GM12875 (cell line): ENCODE data around the gene CYP4A22.
A peak's percentile ranks its signal among the peaks of the same experiment; 100 is the strongest.
"Not testable (repeated sequence)": the region's sequence is repeated elsewhere in the genome, so short reads cannot be mapped to it uniquely, and the experiment has no call there.

ENCODE experiments used
- H3K4me3 ChIP-seq: one replicate; pipeline ENCODE4 v1.5.1; 2011; ENCODE audit warnings: low read depth, low read length, control low read depth
- TF ChIP-seq, protein P1 (sequence below): IDR thresholded peaks from 2 replicates; pipeline ENCODE4 v1.5.1; 2011; ENCODE audit warnings: low read depth, mild to moderate bottlenecking, control low read depth, inconsistent platforms, low read length, moderate library complexity, borderline replicate concordance; ENCODE audit not compliant: insufficient read depth

The CYP4A22 gene, protein sequence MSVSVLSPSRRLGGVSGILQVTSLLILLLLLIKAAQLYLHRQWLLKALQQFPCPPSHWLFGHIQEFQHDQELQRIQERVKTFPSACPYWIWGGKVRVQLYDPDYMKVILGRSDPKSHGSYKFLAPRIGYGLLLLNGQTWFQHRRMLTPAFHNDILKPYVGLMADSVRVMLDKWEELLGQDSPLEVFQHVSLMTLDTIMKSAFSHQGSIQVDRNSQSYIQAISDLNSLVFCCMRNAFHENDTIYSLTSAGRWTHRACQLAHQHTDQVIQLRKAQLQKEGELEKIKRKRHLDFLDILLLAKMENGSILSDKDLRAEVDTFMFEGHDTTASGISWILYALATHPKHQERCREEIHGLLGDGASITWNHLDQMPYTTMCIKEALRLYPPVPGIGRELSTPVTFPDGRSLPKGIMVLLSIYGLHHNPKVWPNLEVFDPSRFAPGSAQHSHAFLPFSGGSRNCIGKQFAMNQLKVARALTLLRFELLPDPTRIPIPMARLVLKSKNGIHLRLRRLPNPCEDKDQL

DNA sequence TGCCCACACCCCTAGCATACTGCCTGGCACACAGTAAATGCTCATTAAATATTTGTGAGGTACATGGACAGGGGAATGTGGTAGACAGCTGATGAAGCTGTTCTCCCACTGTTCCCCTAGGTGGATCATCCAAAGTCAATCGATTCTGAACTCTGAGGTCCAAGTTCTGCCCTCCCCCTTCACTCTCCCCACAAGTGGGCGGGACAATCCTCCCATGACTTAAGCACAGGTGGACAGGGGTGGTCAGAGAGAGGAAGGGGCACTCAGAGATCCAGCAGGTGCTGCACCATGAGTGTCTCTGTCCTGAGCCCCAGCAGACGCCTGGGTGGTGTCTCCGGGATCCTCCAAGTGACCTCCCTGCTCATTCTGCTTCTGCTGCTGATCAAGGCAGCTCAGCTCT is at the start of gene CYP4A22:
Gene CYP4A22 (plus strand): TSS at position 244 of the 400 bp plus-strand sequence. CDS start 45 bp downstream, at position 289.
- TF ChIP-seq, protein P1, sequence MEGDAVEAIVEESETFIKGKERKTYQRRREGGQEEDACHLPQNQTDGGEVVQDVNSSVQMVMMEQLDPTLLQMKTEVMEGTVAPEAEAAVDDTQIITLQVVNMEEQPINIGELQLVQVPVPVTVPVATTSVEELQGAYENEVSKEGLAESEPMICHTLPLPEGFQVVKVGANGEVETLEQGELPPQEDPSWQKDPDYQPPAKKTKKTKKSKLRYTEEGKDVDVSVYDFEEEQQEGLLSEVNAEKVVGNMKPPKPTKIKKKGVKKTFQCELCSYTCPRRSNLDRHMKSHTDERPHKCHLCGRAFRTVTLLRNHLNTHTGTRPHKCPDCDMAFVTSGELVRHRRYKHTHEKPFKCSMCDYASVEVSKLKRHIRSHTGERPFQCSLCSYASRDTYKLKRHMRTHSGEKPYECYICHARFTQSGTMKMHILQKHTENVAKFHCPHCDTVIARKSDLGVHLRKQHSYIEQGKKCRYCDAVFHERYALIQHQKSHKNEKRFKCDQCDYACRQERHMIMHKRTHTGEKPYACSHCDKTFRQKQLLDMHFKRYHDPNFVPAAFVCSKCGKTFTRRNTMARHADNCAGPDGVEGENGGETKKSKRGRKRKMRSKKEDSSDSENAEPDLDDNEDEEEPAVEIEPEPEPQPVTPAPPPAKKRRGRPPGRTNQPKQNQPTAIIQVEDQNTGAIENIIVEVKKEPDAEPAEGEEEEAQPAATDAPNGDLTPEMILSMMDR, result no peak

DNA sequence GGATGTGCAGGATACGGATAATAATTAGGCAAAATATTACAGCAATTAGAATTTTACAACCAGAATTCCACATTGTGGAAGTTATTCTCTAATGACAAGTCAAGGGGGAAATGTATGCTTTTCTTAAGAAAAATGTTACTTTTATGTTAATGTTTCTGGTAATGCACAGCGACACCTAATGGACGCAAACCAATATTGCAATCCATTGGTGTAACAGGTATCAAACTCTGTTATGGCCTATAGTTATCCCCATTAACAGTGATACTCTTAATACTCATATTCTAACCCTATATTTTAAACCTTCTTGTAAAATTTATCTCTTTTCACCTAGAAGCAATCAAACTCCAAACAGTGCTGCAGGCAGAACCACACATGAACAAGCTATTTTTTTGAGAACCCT is 47.9 kb upstream of the CYP4A22 start:
- TF ChIP-seq, protein P1, result peak; percentile 24; the same call in 1 of the 2 replicates
- not testable (repeated sequence) for H3K4me3 ChIP-seq

More for the DNA sequence above, at the start of gene CYP4A22:
- H3K4me3 ChIP-seq, result no peak within 1 kb of the TSS

DNA sequence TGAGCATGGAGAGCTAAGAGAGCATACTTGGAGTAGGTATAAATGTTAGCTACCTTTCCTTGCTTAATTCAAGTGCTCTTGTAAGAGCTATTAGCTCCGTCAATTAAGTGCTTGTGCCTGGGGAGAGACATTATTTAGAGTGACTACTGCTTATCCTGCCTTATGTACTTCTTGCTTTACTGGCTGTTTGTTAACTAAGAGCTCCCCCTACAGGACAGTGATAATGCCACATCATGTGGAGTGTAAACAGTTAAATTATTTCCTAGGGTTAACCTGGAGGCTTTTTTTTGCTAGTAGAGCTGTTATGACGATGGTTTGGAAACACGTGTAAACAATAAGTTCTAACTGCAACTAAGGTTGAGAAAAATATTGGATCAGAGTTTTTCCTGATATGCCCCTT is 45.8 kb upstream of the CYP4A22 start:
- not testable (repeated sequence) for H3K4me3 ChIP-seq

DNA sequence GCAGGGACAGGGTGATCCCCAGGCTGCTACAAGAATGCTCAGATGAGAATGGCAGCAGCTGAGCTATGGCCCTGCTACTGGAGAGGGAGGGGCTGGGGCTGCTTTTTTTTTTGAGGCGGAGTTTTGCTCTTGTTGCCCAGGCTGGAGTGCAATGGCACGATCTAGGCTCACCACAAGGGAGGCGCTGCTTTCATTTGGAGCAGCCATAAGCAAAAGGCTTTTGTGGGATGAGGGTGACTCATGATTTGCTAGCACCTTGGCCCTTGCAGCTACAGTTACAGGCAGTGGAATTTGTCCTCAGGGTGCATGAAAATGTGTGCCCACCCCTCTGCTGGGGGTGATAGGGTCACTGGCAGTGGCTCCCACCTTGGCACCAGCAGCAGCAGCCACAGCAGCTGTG is 32.4 kb upstream of the CYP4A22 start:
- TF ChIP-seq, protein P1, result no peak
- no peak overlapping the region for H3K4me3 ChIP-seq

DNA sequence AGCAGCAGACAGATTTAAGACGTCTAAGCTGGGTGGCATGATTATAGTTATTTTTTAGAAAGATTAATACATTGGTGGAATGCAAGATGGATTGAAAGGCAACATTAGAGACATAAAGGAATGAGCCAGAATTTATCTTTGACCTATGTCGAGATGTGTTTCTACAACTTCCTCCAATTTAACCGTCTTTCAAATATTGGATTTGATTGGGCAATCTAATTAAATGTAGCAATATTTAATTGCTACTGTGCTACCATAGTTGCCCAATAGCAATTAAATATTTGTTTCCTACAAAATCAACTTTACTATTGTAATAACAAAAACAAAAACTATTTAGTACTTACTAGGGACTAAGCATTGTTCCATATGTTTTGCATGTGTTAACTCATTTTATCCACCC is 30.4 kb upstream of the CYP4A22 start:
- H3K4me3 ChIP-seq, result no peak overlapping the region
- TF ChIP-seq, protein P1, result no peak

DNA sequence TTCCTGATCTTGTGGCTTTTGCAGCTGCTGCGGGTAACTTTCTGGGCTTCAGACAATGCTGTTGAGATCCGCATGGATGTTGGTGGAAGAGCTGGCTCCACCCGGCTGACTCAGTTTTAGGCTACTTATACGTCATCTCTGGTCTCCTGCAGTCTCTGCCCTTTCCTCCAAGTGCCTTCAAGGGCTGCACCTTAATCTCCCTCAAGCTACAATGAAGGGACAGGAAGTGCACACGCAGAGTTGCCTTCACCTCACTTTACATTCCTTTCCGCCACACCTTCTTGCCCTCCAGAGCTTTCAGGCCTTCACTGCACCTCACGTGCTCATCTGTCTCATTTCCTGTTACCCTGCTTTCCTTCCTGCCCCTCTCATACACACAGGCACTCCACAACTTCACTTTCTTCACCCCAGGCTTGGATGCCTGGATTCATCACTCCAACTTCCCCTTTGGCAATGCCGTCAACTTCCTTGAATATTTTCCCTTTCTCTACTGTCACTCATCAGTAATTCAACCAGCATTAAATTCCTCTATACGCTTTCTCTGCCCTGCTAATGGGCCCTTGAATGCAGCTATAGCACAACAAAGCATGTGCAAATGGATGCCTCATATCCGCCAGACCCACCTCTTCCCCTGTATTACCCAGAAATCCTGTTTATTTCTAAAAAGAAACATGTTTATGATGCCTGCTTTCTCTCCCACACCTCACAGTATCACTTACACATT is 29.2 kb upstream of the CYP4A22 start:
- not testable (repeated sequence) for H3K4me3 ChIP-seq

DNA sequence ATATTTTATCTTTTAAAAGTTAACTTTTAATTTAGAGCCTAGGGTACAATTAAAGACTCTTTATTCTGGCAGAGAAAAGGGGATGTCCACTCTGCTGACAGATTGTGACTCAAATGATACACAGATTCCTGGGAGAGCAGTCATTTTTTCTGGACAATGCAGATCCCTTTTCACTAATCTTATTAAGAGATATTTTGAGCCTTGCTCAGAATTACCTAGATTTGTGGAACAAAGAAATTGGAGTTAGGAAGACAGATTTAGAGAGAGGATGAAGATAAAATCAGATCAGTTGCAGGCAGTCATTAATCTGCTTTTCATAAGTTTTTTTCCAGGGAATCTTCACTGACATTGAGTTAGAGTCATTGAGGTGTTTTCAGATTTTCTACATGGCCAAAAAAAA is 27.8 kb upstream of the CYP4A22 start:
- not testable (repeated sequence) for H3K4me3 ChIP-seq

DNA sequence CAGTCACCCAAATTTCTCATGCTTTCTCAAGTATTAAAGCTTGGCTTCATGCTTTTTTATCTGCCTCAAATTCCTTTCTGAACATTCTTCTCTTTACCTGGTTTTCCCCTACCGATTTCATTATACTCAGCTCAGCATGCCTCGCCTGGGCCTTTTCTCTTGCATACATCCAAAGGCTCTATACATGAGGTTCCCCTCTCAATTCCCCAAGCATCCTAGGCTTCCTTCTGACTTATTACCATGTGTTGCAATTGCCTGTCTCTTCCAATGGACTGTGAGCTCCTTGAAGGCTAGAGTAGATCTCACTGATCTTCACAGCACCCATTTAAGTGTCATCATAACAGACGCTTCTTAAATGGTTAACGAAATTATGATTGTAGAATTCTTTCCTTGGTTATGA is 24.1 kb upstream of the CYP4A22 start:
- H3K4me3 ChIP-seq, result no peak overlapping the region
- TF ChIP-seq, protein P1, result no peak

DNA sequence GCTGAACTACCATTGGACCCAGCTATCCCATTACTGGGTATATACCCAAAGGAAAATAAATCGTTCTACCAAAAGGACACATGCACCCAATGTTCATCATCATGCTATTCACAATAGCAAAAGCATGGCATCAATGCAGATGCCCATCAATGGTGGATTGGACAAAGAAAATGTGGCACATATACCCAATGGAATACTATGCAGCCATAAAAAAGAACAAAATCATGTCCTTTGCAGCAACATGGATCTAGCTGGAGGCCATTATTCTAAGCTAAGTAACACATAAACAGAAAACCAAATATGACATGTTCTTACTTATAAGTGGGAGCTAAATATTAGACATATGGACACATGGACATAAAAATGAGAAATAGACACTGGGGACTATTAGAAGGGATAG is 16.2 kb upstream of the CYP4A22 start:
- H3K4me3 ChIP-seq, result not testable (repeated sequence)

DNA sequence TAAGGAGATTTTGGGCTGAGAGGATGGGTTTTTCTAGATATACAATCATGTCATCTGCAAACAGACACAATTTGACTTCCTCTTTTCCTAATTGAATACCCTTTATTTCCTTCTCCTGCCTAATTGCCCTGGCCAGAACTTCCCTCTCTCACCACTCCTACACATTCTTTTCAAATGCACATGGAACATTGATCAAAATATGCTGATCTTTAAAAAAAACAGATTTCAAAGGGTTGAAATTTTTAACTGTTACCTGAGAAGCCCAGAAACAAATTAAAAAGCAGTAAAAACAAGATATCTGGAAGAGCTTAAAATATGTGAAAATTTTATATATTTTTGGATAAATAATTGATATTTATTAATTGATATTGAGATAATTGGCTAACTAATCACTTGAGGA is 12.4 kb upstream of the CYP4A22 start:
- not testable (repeated sequence) for H3K4me3 ChIP-seq

DNA sequence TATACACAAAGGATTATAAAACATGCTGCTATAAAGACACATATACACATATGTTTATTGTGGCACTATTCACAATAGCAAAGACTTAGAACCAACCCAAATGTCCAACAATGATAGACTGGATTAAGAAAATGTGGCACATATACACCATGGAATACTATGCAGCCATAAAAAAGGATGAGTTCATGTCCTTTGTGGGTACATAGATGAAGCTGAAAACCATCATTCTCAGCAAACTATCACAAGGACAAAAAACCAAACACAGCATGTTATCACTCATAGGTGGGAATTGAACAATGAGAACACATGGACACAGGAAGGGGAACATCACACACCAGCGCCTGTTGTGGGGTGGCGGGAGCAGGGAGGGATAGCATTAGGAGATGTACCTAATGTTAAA is 10.2 kb upstream of the CYP4A22 start:
- H3K4me3 ChIP-seq, result not testable (repeated sequence)
